ENCODE measurements around the gene GSTK1. TPM values are rescaled to one million over a fixed set of nuclear protein-coding genes. Genes with fewer than 3 reads are reported as not detected.
A peak's percentile ranks its signal among the peaks of the same experiment; 100 is the strongest.

The GSTK1 gene
- total RNA-seq, 1 donor from 2014 or later = 278 TPM

- DNase-seq (ENCODE audit: missing footprints) = no peak
- intact Hi-C loops (cut with DNase I) = no loop called here
- ATAC-seq = no peak
These were observed 52.5 kb downstream of the GSTK1 start, which contains the start of gene CLCN1 for GRCh38 chr7:143315776-143316175. CLCN1 (plus strand) TSS chr7:143316111; CDS start chr7:143316213, 102 bp downstream.

DNA sequence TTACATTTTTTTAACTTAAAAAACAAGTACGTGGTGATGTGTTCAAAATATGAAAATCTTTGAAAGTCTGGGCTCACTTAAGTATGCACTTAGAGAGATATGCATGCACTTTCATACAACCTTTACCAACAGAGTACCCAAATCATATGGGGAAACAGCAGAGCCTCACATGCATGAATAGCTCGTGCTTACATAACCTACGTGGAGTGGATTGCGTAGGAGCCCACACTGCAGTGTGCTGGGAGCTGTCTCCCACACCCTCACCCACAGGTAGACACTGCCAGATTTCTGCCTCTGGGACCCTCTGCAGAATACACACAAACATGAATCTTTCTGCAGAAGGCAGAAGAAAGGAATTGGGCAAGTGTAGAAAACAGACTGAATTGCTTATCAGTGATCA is 53.3 kb downstream of the GSTK1 start:
- DNase-seq (ENCODE audit: missing footprints) = no peak
- intact Hi-C loops (cut with DNase I) = no loop called here
- no peak for ATAC-seq

- no peak for DNase-seq (ENCODE audit: missing footprints)
- peak; percentile 74 for ATAC-seq
- intact Hi-C loops (cut with DNase I) = no loop called here
These were observed 55.4 kb downstream of the GSTK1 start for GRCh38 chr7:143318661-143319060.

Other genes with a start within 250 kb of the GSTK1 start
- not detected for gene OR9A2, start 236.3 kb upstream of the GSTK1 start, total RNA-seq
- gene OR6V1, start 211.1 kb upstream of the GSTK1 start, total RNA-seq = not detected
- gene PIP, start 131.4 kb upstream of the GSTK1 start, total RNA-seq = not detected
- gene TAS2R39, start 80.0 kb upstream of the GSTK1 start, total RNA-seq = not detected
- gene TAS2R40, start 41.4 kb upstream of the GSTK1 start, total RNA-seq = not detected
- gene TMEM139, start 21.5 kb downstream of the GSTK1 start, total RNA-seq = 14.8 TPM
- gene CASP2, start 24.9 kb downstream of the GSTK1 start, total RNA-seq = 11.8 TPM
- gene CLCN1, start 52.7 kb downstream of the GSTK1 start, total RNA-seq = not detected
- 0.73 TPM for gene FAM131B, start 99.3 kb downstream of the GSTK1 start, total RNA-seq
- 75.9 TPM for gene ZYX, start 117.9 kb downstream of the GSTK1 start, total RNA-seq
- gene EPHA1, start 145.4 kb downstream of the GSTK1 start, total RNA-seq = not detected
- not detected for gene TAS2R60, start 180.0 kb downstream of the GSTK1 start, total RNA-seq
- gene TAS2R41, start 214.4 kb downstream of the GSTK1 start, total RNA-seq = not detected

Measured in Right ventricle myocardium inferior (tissue), 1 donor.